GM19193 (cell line): ENCODE data around the gene PIGW.

Experiments used
- POLR2A ChIP-seq: IDR thresholded peaks from 4 replicates; pipeline ENCODE4 v1.6.1; 2011; ENCODE audit not compliant: insufficient read depth, insufficient read length; ENCODE audit errors: extremely low read depth

Gene PIGW

GRCh38 chr17:36501963-36502362 lies 32.8 kb upstream of the PIGW start:
- TF ChIP-seq POLR2A = no peak

GRCh38 chr17:36503456-36504155 lies 31.2 kb upstream of the PIGW start:
- TF ChIP-seq POLR2A = no peak

- no peak for TF ChIP-seq POLR2A
Observed at GRCh38 chr17:36504156-36504545, 30.6 kb upstream of the PIGW start.

- no peak for TF ChIP-seq POLR2A
Observed at GRCh38 chr17:36505171-36505570, 29.6 kb upstream of the PIGW start.

GRCh38 chr17:36506249-36506826 lies 28.4 kb upstream of the PIGW start:
- TF ChIP-seq POLR2A = no peak

- TF ChIP-seq POLR2A = no peak
Observed at GRCh38 chr17:36506831-36507230, 28.0 kb upstream of the PIGW start.

- TF ChIP-seq POLR2A = no peak
Observed at GRCh38 chr17:36507266-36507665, 27.5 kb upstream of the PIGW start.

- TF ChIP-seq POLR2A = no peak
Observed at GRCh38 chr17:36509272-36509985, 25.4 kb upstream of the PIGW start.

GRCh38 chr17:36510636-36511035 lies 24.2 kb upstream of the PIGW start:
- no peak for TF ChIP-seq POLR2A

GRCh38 chr17:36511216-36511615 lies 23.6 kb upstream of the PIGW start:
- no peak for TF ChIP-seq POLR2A

GRCh38 chr17:36512641-36513040 lies 22.1 kb upstream of the PIGW start:
- no peak for TF ChIP-seq POLR2A

- no peak for TF ChIP-seq POLR2A
Observed at GRCh38 chr17:36514856-36515255, 19.9 kb upstream of the PIGW start.

GRCh38 chr17:36515837-36516236 lies 18.9 kb upstream of the PIGW start:
- TF ChIP-seq POLR2A = no peak

GRCh38 chr17:36523113-36523512 lies 11.7 kb upstream of the PIGW start:
- no peak for TF ChIP-seq POLR2A

- TF ChIP-seq POLR2A = no peak
Observed at GRCh38 chr17:36524428-36524876, 10.3 kb upstream of the PIGW start.

- TF ChIP-seq POLR2A = no peak
Observed at GRCh38 chr17:36525113-36525512, 9.7 kb upstream of the PIGW start.

- TF ChIP-seq POLR2A = no peak
Observed at GRCh38 chr17:36525888-36526287, 8.9 kb upstream of the PIGW start.

- TF ChIP-seq POLR2A = no peak
Observed at GRCh38 chr17:36527621-36528250, 7.1 kb upstream of the PIGW start.
